Measurements from ENCODE around the gene HERPUD2. TPM values are rescaled to one million over a fixed set of nuclear protein-coding genes. Genes with fewer than 3 reads are reported as not detected.
A peak's percentile ranks its signal among the peaks of the same experiment; 100 is the strongest.

The HERPUD2 gene, protein sequence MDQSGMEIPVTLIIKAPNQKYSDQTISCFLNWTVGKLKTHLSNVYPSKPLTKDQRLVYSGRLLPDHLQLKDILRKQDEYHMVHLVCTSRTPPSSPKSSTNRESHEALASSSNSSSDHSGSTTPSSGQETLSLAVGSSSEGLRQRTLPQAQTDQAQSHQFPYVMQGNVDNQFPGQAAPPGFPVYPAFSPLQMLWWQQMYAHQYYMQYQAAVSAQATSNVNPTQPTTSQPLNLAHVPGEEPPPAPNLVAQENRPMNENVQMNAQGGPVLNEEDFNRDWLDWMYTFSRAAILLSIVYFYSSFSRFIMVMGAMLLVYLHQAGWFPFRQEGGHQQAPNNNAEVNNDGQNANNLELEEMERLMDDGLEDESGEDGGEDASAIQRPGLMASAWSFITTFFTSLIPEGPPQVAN
- total RNA-seq, result 10 to 100 TPM; 25.3 to 58.3 TPM

DNA sequence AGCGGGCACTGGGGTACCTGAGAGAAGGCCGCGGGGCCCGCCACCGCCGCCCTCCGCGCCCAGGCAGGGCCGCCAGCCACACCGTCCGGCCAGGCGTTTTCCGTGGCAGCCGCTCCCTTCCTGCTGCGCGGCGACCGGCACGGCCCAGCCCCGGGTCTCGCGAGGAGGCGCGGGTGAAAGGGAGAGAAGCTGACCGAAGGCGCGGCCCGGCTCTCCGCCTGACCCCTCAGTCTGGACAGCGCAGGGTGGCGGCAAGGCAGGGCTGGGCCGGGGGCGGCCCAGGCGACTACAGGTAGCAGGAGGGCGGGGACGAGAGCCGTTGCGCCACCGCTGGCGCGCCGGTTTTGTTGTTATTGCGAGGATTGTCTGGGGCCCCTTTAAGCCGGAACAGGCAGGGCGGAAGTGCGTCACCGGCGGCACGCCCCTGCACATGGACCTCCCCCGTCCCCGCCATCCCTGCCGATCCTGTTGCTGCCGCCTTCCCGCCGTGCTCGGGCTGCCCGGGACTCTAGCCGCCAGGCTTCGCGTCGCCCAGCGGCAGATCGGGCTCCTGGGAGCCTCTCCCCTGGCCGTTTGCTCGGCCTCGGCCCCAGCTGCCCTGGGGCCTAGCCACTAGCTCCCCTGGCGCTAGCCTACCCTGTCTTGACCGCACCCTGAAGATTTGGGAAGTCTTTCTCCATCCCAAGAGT, at the start of gene HERPUD2:
Gene HERPUD2, minus strand, starts transcription at position 352 of the 689 bp plus-strand sequence. CDS start 805 bp downstream, outside the sequence.
- peak within 1 kb of the TSS; percentile 92 to 98 for H3K4me3 ChIP-seq
- H3K9me3 ChIP-seq, result no peaks in the 10 kb centered on the region
- no peaks in the 10 kb centered on the region for H3K36me3 ChIP-seq
- no peaks in the 10 kb centered on the region for H3K4me1 ChIP-seq (replicated peaks)
- intact Hi-C loops (cut with DNase I), result loop anchor here (2.0 kb wide), 1 partner anchor 106 kb away; the partner anchor contains the start of gene SEPTIN7
- DNase-seq (ENCODE audit: low spot score), result peak; percentile 96
- no peaks in the 10 kb centered on the region for H3K27me3 ChIP-seq (replicated peaks; ENCODE audit: insufficient read depth)
- H3K27ac ChIP-seq, result peak within 1 kb of the TSS; percentile 92 to 95
- TF ChIP-seq POLR2AphosphoS5 (IDR thresholded peaks at IDR 0.05) (peak; percentile 96), POLR2A (IDR thresholded peaks at IDR 0.05) (peak; percentile 96)
- TF ChIP-seq, protein P1, sequence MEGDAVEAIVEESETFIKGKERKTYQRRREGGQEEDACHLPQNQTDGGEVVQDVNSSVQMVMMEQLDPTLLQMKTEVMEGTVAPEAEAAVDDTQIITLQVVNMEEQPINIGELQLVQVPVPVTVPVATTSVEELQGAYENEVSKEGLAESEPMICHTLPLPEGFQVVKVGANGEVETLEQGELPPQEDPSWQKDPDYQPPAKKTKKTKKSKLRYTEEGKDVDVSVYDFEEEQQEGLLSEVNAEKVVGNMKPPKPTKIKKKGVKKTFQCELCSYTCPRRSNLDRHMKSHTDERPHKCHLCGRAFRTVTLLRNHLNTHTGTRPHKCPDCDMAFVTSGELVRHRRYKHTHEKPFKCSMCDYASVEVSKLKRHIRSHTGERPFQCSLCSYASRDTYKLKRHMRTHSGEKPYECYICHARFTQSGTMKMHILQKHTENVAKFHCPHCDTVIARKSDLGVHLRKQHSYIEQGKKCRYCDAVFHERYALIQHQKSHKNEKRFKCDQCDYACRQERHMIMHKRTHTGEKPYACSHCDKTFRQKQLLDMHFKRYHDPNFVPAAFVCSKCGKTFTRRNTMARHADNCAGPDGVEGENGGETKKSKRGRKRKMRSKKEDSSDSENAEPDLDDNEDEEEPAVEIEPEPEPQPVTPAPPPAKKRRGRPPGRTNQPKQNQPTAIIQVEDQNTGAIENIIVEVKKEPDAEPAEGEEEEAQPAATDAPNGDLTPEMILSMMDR (IDR thresholded peaks at IDR 0.05), result peak in 1 of 4 experiments; percentile 16
- WGBS, result under 1% methylated on average over 56 of the region's 68 CpGs

DNA sequence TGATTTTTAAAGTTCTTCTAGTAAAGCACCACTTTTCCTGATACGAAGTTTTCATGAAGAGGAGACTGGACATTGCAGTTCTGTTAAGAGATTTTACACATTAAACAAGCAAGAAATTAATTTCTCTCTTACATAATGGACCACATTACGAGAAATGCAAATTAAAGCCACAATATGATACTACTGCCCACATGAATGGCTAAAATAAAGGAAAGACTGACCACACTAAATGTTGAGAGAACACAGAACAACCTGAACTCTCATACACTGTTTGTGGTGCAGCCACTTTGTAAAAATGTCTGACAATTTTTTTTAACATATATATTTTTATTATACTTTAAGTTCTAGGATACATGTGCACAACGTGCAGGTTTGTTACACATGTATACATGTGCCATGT, 44.0 kb upstream of the HERPUD2 start:
- no peak for DNase-seq (ENCODE audit: low spot score)
- no peaks in the 10 kb centered on the region for H3K27me3 ChIP-seq (replicated peaks; ENCODE audit: insufficient read depth)
- no peak overlapping the region for H3K4me3 ChIP-seq
- no peak overlapping the region for H3K27ac ChIP-seq
- H3K4me1 ChIP-seq (replicated peaks), result no peaks in the 10 kb centered on the region
- TF ChIP-seq, protein P1 (IDR thresholded peaks at IDR 0.05), result no peak
- TF ChIP-seq POLR2AphosphoS5 (IDR thresholded peaks at IDR 0.05) (no peak), POLR2A (IDR thresholded peaks at IDR 0.05) (no peak)
- 98% methylated on average over 3 of the region's 3 CpGs for WGBS
- no peaks in the 10 kb centered on the region for H3K36me3 ChIP-seq
- no peaks in the 10 kb centered on the region for H3K9me3 ChIP-seq
- intact Hi-C loops (cut with DNase I), result no loop called here

- H3K27ac ChIP-seq, result no peak overlapping the region
- intact Hi-C loops (cut with DNase I), result no loop called here
- no peaks in the 10 kb centered on the region for H3K27me3 ChIP-seq (replicated peaks; ENCODE audit: insufficient read depth)
- no peaks in the 10 kb centered on the region for H3K36me3 ChIP-seq
- no peak for DNase-seq (ENCODE audit: low spot score)
- TF ChIP-seq POLR2AphosphoS5 (IDR thresholded peaks at IDR 0.05), result no peak
- TF ChIP-seq, protein P1 (IDR thresholded peaks at IDR 0.05), result no peak
- no peak for TF ChIP-seq POLR2A (IDR thresholded peaks at IDR 0.05)
- no peaks in the 10 kb centered on the region for H3K4me1 ChIP-seq (replicated peaks)
- H3K4me3 ChIP-seq, result no peak overlapping the region
- H3K9me3 ChIP-seq, result no peaks in the 10 kb centered on the region
- WGBS, result 91% methylated on average over 1 of the region's 1 CpG
Measured at GRCh38 chr7:35736725-35737124, 41.8 kb upstream of the HERPUD2 start.

DNA sequence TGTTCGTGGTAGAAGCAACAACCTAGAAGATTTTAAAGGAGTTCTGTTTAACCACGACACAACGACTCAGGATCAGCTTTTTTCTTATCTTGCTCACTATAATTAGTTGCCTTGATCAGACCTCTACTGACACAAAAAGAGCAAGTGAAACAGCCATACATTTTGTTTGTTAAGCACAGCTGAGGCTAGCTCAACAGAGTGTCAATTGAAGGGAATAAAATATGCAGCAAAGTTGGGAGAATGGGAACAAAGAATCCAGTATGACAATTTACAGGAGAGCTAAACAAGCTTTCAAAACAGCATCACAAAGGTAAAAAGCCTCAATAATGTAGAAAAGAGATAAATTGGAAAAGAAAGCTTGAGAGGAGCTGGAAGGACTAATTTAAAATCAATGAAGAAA, 40.5 kb upstream of the HERPUD2 start:
- DNase-seq (ENCODE audit: low spot score), result no peak
- 88% methylated on average over 3 of the region's 3 CpGs for WGBS
- Histone ChIP-seq H3K4me1 (replicated peaks) (no peaks in the 10 kb centered on the region), H3K27ac (no peak overlapping the region), H3K36me3 (no peaks in the 10 kb centered on the region), H3K4me3 (no peak overlapping the region), H3K9me3 (no peaks in the 10 kb centered on the region), H3K27me3 (replicated peaks; ENCODE audit: insufficient read depth) (no peaks in the 10 kb centered on the region)
- intact Hi-C loops (cut with DNase I), result no loop called here
- TF ChIP-seq, protein P1 (IDR thresholded peaks at IDR 0.05), result no peak

Data from prostate gland (tissue), 2 donors.